GM21723 (cell line): ENCODE results near the gene EML6.

Experiments used
- ATAC-seq: cut with Tn5 transposase; IDR thresholded peaks from one replicate; pipeline ENCODE4 v1.9.1; 2021; ENCODE audit warnings: mild to moderate bottlenecking, moderate library complexity; ENCODE audit not compliant: unreplicated experiment

EML6 gene

DNA sequence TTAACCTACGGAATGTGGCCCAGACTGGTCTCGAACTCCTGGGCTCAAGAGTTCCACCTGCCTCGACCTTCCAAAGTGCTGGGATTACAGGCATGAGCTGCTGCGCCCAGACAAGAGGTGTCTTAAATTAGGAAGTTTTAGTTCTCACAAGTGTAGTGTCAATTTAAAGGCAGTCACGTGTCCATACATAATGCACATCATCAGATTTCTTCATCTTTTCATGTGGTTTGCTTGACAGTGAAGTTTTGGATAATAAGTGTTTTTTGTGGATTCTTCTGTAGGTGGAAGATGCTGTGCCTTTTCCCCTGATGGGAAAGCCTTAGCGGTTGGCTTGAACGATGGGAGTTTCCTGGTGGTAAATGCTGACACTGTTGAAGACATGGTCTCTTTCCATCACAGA, 179.3 kb downstream of the EML6 start:
- no peak for ATAC-seq

- no peak for ATAC-seq
Observed at GRCh38 chr2:54903736-54904554, 180.5 kb downstream of the EML6 start.

GRCh38 chr2:54904836-54905235, 181.4 kb downstream of the EML6 start:
- ATAC-seq = no peak

DNA sequence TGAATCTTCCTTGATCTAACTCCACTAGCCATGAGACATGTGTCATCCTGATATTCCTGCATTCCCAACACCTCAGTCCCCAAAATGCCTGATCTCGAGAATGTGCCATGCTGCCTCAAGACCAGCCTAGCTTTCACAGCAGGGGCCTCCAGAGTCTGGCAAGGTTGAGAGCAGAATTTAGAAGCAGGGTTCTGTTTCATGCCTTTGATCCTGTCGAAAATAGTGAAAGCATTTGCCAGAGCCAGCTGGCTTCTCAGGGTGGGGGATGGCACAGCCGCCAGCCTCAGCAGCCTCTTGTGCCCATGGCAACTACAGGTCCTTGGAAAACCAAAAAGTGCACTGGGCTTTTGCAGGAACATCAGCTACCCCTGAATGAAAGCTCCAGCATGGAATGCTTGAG, 183.3 kb downstream of the EML6 start:
- no peak for ATAC-seq

GRCh38 chr2:54907663-54908062, 184.2 kb downstream of the EML6 start:
- ATAC-seq = no peak

- no peak for ATAC-seq
Observed at GRCh38 chr2:54908591-54908990, 185.1 kb downstream of the EML6 start.

GRCh38 chr2:54909001-54909400, 185.5 kb downstream of the EML6 start:
- ATAC-seq = no peak

GRCh38 chr2:54912305-54912704, 188.8 kb downstream of the EML6 start:
- ATAC-seq = no peak

- no peak for ATAC-seq
Observed at GRCh38 chr2:54912893-54913292, 189.4 kb downstream of the EML6 start.

GRCh38 chr2:54914637-54915036, 191.2 kb downstream of the EML6 start:
- ATAC-seq = no peak

GRCh38 chr2:54915101-54915500, 191.6 kb downstream of the EML6 start:
- no peak for ATAC-seq

DNA sequence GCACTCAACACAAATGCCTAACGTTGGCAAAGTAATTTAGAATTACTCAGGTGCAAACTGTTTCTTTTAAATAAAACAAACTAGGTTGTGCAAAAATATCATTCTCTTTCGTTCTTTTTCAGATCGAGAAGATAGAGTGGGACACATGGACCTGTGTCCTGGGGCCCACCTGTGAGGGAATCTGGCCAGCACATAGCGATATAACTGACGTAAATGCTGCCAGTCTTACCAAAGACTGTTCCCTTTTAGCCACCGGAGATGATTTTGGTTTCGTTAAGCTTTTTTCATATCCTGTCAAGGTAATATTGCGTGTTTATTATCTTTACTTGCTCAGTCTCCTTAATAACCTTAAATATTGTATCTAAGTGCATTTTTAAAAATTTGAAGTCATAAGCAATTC, 193.2 kb downstream of the EML6 start:
- ATAC-seq = no peak

DNA sequence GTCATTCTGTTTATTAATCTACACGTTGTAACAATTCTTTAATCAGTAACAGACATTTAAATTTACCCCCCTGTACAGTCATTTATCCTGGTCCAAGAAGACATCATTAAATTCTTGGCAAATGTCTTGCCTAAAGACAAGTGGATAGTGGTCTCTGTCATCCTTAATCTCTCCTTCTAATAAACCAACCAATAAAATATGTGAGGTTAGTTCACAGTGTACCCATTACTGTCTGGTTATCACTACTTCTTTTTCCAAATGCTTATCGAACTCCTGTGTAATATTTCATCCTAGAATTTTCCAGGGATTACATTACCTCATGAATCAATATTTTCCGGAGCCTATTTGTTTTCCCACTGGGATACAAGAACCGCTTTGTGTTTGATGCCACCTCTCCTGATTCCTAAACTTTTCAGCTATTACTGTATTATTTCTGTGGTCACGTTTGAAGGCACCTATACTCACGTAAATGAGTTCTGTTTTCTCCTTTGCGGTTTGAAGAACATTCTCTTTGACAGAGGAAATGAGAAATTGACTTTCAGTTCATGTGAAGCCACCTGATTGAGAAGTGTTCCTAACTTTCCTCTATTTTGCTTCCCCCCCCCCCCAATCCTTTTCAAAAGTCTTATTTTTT, 195.3 kb downstream of the EML6 start:
- no peak for ATAC-seq

GRCh38 chr2:54920660-54921059, 197.2 kb downstream of the EML6 start:
- no peak for ATAC-seq

DNA sequence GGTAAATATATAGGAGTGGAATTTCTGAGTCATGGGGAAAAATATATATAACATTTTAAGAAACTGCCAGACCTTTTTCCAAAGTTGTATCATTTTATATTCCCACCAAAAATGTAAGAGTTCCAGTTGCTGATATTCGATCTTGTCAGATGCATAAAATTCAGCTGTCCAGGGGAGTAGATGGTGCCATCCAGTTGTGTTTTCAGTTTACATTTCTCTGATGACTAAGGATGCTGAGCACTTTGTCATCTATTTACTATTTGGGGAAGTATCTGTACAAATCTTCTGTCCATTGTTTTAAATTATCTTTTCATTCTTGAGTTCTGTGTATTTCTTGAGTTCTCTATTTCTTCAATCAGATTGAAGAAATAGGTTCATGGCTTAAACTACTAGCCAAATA, 200.7 kb downstream of the EML6 start:
- ATAC-seq = no peak

- no peak for ATAC-seq
Observed at GRCh38 chr2:54925022-54925421, 201.6 kb downstream of the EML6 start.

GRCh38 chr2:54927085-54927750, 203.8 kb downstream of the EML6 start:
- no peak for ATAC-seq

- no peak for ATAC-seq
Observed at GRCh38 chr2:54927751-54928615, 204.5 kb downstream of the EML6 start.

- ATAC-seq = no peak
Observed at GRCh38 chr2:54928719-54929118, 205.3 kb downstream of the EML6 start.

DNA sequence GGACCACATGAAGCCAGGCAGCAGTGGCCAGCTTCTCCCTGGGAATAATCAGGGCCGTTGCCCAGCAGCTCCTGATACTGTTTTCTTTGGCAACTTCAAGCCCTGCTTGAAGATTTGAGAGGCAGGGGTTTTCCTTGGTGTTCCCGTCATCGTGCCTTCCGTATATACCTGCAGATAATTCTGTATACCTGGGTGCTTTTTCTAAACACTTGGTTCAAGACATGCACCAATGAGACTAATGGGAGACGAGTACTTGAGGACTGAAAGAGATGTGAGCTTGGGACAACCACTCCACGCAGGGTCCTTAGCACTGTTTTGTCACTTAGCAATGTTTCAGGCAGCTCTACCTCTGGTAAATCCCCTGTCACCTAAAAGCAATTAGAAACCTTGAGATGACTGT, 208.0 kb downstream of the EML6 start:
- ATAC-seq = no peak

DNA sequence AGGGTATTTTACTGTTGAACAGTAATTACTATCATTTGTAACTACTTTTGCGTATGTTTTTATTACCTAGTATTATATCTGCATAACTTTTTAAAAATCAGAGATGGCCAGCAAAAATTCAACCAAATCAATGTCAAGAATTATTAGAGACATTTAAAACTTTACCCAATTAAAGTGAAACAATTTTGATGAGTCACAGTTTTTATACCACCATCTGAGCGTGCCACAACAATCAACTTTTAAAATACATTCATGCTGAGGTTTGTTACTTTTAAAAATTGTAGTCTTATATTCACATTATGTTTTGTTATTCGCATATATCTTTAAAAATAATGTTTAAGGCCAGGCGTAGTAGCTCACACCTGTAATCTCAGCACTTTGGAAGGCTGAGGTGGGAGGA, 211.9 kb downstream of the EML6 start:
- ATAC-seq = no peak
